GM18868 (cell line): ENCODE measurements around the gene UQCC5.
"Not testable (repeated sequence)": the region's sequence is repeated elsewhere in the genome, so short reads cannot be mapped to it uniquely, and the experiment has no call there.

Experiments
- ATAC-seq: cut with Tn5 transposase; IDR thresholded peaks from one replicate; pipeline ENCODE4 v1.9.1; 2021; ENCODE audit warnings: mild to moderate bottlenecking, moderate library complexity; ENCODE audit not compliant: unreplicated experiment

The UQCC5 gene

GRCh38 chr3:52521881-52522650 lies 14.3 kb upstream of the UQCC5 start:
- ATAC-seq = no peak

DNA sequence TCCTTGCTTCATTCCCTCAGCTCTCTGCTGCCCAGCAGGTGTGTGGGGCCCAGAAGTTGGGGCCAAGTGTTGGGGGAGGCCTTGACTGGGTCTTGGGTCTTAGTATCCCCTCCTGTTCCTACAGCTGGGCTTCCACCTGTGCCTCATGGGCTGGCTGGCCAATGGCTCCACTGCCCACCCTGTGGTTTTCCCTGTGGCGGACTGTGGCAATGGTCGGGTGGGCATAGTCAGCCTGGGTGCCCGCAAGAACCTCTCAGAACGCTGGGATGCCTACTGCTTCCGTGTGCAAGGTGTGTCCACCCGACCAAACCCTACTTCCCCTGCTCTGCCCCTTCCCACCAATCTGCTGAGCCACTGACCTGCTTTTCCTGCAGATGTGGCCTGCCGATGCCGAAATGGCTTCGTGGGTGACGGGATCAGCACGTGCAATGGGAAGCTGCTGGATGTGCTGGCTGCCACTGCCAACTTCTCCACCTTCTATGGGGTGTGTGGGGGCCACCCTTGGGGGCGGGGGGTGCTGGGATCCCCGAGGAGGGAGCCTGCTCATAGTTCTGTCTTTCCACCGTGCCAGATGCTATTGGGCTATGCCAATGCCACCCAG lies 13.7 kb upstream of the UQCC5 start:
- ATAC-seq = no peak

DNA sequence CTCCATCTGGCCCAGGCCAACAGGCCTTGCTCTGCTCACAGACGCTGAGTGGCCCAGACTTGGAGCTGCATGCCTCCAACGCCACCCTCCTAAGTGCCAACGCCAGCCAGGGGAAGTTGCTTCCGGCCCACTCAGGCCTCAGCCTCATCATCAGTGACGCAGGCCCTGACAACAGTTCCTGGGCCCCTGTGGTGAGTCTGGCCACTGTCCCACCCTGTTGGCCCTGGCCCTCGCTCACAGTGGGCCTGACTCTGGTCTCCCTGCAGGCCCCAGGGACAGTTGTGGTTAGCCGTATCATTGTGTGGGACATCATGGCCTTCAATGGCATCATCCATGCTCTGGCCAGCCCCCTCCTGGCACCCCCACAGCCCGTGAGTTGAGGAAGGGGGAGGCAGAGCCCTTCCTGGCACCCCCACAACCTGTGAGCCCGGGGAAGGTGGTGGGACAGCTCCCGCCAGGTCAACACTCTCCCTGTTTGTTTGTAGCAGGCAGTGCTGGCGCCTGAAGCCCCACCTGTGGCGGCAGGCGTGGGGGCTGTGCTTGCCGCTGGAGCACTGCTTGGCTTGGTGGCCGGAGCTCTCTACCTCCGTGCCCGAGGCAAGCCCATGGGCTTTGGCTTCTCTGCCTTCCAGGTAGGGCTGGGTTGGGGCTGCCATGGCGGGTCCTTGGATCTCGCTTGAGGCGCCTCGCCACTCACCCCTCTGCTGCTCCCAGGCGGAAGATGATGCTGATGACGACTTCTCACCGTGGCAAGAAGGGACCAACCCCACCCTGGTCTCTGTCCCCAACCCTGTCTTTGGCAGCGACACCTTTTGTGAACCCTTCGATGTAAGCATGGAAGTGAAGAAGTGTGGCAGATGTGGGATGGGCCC lies 12.8 kb upstream of the UQCC5 start:
- no peak for ATAC-seq

DNA sequence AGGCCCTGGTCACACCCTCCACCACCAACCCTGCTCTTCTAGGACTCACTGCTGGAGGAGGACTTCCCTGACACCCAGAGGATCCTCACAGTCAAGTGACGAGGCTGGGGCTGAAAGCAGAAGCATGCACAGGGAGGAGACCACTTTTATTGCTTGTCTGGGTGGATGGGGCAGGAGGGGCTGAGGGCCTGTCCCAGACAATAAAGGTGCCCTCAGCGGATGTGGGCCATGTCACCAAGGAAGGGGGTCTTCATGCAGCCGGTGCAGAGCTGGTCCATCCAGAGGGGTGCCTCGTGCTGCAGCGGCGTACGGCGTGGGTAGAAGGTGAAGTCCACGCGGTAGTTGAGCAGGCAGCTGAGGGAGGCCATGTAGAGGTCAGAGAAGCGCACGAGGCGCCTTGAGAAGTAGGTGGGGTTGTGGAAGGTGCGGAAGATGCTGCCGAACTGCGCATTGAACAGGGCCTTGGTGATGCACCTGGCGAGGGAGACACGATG lies 12.1 kb upstream of the UQCC5 start:
- no peak for ATAC-seq

- ATAC-seq = no peak
Measured at GRCh38 chr3:52524752-52525679, 11.4 kb upstream of the UQCC5 start.

GRCh38 chr3:52525680-52526561 lies 10.5 kb upstream of the UQCC5 start:
- no peak for ATAC-seq

GRCh38 chr3:52526671-52527038 lies 9.8 kb upstream of the UQCC5 start:
- ATAC-seq = not testable (repeated sequence)

DNA sequence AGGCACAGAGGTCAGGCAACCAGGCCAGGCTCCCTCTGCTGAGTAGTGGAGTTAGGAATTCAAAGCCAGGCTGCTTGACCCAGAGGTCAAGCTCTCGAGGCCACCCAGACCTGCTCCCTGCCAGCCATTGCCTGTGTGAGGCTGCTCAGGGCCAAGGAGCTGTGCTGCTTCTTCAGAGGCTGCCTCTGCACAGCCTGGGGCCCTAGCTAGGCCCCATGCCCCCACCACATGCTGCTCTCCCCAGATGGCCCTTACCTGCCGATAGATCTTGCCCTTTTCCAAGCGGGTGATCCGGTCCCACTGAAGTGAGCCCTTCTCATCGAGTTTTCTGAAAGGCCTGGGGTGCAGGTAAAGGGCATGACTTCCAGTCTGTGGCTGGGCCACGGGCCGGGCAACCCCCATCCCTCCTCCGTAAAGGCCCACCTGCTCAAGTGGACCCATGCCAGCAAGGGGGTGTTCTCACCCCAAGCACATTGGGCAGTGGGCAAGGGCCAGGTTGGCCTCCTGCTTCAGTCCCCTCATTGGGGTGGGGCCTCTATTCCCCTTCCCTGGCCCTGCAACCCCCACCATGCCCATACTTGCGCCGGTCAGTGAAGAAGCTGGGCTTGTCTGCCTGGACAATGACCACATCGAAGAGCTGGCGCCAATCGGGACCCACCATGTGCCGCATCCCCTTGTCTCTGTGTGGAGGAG lies 9.2 kb upstream of the UQCC5 start:
- ATAC-seq = no peak

DNA sequence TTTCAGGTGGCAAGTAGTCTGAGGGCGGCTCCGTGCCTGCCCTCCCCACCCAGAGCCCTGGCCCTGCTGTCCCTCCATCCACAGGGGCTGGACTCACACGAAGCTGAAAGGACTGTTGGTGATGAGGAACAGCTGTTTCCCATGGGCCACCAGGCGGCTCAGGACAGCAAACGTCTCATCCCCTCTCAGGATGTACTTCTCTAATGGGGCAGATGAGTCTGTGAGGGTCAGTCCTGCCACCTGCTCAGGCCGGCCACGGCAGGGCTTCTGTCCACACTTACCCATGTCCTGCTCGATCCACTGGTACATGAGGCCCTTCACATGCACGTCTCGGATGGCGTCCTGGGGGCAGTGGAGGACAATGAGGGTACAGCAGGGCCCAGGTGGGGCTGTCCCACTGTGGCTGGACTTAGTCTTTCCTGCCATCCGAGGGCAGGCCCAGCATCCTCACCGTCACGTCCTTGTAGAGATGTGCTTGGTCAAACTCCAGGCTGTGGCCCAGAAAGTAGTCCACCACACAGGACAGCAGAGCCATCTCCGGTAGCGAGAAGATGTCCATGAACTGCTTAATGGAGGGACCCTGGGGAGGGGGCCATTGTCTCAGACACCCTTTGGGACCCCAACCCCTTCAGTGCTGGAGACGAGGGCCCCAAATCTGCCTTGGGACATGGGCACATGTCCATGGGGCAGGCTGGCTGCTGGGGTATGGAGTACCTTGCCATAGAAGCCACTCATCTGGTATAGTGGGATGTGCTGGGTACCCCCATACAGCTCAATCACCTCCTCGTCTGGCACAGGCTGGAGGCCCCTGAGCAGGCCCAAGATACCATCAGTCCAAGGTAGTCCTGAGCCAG lies 8.4 kb upstream of the UQCC5 start:
- ATAC-seq = no peak

GRCh38 chr3:52528586-52529375 lies 7.6 kb upstream of the UQCC5 start:
- no peak for ATAC-seq

GRCh38 chr3:52529376-52530333 lies 6.8 kb upstream of the UQCC5 start:
- no peak for ATAC-seq

- no peak for ATAC-seq
Measured at GRCh38 chr3:52530918-52531826, 5.2 kb upstream of the UQCC5 start.

DNA sequence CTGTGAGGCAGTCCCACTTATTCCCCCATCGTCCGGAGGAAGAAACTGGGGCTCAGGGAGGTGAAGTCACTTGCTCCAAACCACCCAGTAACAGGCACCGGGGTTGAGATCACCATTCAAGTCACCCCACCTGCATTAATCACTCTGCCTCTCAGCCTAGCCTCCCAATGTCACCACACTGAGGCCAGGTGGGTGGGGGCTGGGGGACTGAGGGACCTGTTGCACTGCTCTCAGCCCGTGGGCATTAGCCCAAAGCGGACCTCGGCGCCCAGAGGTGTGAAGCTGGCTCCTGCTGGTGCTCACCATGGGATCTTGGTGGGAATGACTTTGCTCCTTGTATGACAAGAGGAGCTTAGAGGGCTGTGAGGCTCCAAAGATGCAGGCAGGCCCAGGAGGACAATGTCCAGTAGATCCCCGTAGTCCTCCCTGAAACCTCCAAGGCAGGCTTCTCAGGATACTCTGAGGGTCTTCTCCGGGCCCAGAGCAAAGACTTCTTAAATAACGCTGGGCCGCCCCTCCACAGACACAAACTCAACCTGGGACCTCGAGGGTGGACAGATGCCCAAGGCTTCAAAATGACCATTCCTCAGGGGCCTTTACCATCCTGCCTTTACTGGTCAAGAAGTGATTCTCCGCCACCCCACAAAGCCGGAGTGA lies 4.4 kb upstream of the UQCC5 start:
- ATAC-seq = no peak

GRCh38 chr3:52532517-52532837 lies 3.9 kb upstream of the UQCC5 start:
- ATAC-seq = no peak
